H9 (cell line): Measurements from ENCODE around the gene GFPT2. TPM values are rescaled to one million over a fixed set of nuclear protein-coding genes. Genes with fewer than 3 reads are reported as not detected.

Experiments
- DNase-seq: peaks from one replicate; pipeline ENCODE4 v3.0.0-alpha.2; 2017
- H2AFZ ChIP-seq: one replicate; pipeline ENCODE4 v1.6.1; 2013; ENCODE audit warnings: mild to moderate bottlenecking, low read length, control low read depth, moderate library complexity
- H2AK5ac ChIP-seq: 2 replicates; pipeline ENCODE4 v1.6.1; 2013; ENCODE audit warnings: low read length, control low read depth, mixed read lengths; ENCODE audit not compliant: insufficient read length
- H2BK120ac ChIP-seq: one replicate; pipeline ENCODE4 v1.6.1; 2013; ENCODE audit warnings: low read depth, mild to moderate bottlenecking, low read length, control low read depth, inconsistent platforms; ENCODE audit not compliant: poor library complexity, severe bottlenecking
- H2BK12ac ChIP-seq: 2 replicates; pipeline ENCODE4 v1.6.1; 2013; ENCODE audit warnings: low read length, control low read depth, mixed read lengths, low read depth; ENCODE audit not compliant: insufficient read length
- H2BK15ac ChIP-seq: 2 replicates; pipeline ENCODE4 v1.6.1; 2013; ENCODE audit warnings: low read depth, low read length, control low read depth
- H2BK20ac ChIP-seq: one replicate; pipeline ENCODE4 v1.6.1; 2013; ENCODE audit warnings: low read depth, mild to moderate bottlenecking, low read length, control low read depth, inconsistent platforms; ENCODE audit not compliant: poor library complexity, severe bottlenecking
- H2BK5ac ChIP-seq: 2 replicates; pipeline ENCODE4 v1.6.1; 2013; ENCODE audit warnings: low read length, control low read depth, mixed read lengths; ENCODE audit not compliant: insufficient read length
- H3K14ac ChIP-seq: 2 replicates; pipeline ENCODE4 v1.6.1; 2013; ENCODE audit warnings: low read length, control low read depth; ENCODE audit not compliant: insufficient read depth
- H3K18ac ChIP-seq: 2 replicates; pipeline ENCODE4 v1.6.1; 2013; ENCODE audit warnings: low read depth, mild to moderate bottlenecking, mixed read lengths, low read length, control low read depth; ENCODE audit not compliant: insufficient read length
- H3K23ac ChIP-seq: 2 replicates; pipeline ENCODE4 v1.6.1; 2013; ENCODE audit warnings: low read length, control low read depth, mixed read lengths, low read depth; ENCODE audit not compliant: insufficient read length
- H3K23me2 ChIP-seq: 2 replicates; pipeline ENCODE4 v1.6.1; 2013; ENCODE audit warnings: low read depth, mild to moderate bottlenecking, mixed read lengths, low read length, control low read depth; ENCODE audit not compliant: insufficient read length, poor library complexity, severe bottlenecking
- H3K27ac ChIP-seq: 2 replicates; pipeline ENCODE4 v1.5.1; 2013; ENCODE audit warnings: low read length, control low read depth, mixed read lengths, low read depth; ENCODE audit not compliant: insufficient read length
- H3K27me3 ChIP-seq: 2 replicates; pipeline ENCODE4 v1.6.1; 2013; ENCODE audit warnings: low read length, control low read depth, inconsistent platforms; ENCODE audit not compliant: insufficient read depth
- H3K4ac ChIP-seq: 2 replicates; pipeline ENCODE4 v1.6.1; 2013; ENCODE audit warnings: low read depth, mild to moderate bottlenecking, control low read depth, inconsistent platforms, low read length, moderate library complexity
- H3K4me1 ChIP-seq: 2 replicates; pipeline ENCODE4 v1.6.1; 2013; ENCODE audit warnings: low read length, control low read depth, inconsistent platforms; ENCODE audit not compliant: insufficient read depth
- H3K4me2 ChIP-seq: 2 replicates; pipeline ENCODE4 v1.6.1; 2013; ENCODE audit warnings: low read length, control low read depth, mixed read lengths; ENCODE audit not compliant: insufficient read length, insufficient read depth
- H3K56ac ChIP-seq: 2 replicates; pipeline ENCODE4 v1.6.1; 2013; ENCODE audit warnings: low read depth, mild to moderate bottlenecking, mixed read lengths, low read length, control low read depth; ENCODE audit not compliant: insufficient read length
- H3K79me1 ChIP-seq: 2 replicates; pipeline ENCODE4 v1.6.1; 2013; ENCODE audit warnings: low read depth, mild to moderate bottlenecking, moderate library complexity, low read length, control low read depth, inconsistent platforms; ENCODE audit not compliant: insufficient read depth, poor library complexity, severe bottlenecking
- H3K79me2 ChIP-seq: 2 replicates; pipeline ENCODE4 v1.6.1; 2013; ENCODE audit warnings: low read length, control low read depth, inconsistent platforms; ENCODE audit not compliant: insufficient read depth
- H3K9ac ChIP-seq: 2 replicates; pipeline ENCODE4 v1.6.1; 2013; ENCODE audit warnings: low read length, control low read depth, mixed read lengths; ENCODE audit not compliant: insufficient read length; ENCODE audit errors: extremely low read depth
- H3K9me3 ChIP-seq: one replicate; pipeline ENCODE4 v1.6.1; 2013; ENCODE audit warnings: low read depth, low read length, inconsistent platforms; ENCODE audit not compliant: control insufficient read depth
- H3T11ph ChIP-seq: one replicate; pipeline ENCODE4 v1.6.1; 2013; ENCODE audit warnings: mild to moderate bottlenecking, low read length, control low read depth, inconsistent platforms
- H4K20me1 ChIP-seq: one replicate; pipeline ENCODE4 v1.6.1; 2013; ENCODE audit not compliant: control insufficient read depth, insufficient read length, insufficient read depth
- H4K5ac ChIP-seq: 2 replicates; pipeline ENCODE4 v1.6.1; 2013; ENCODE audit warnings: low read depth, mild to moderate bottlenecking, mixed read lengths, low read length, control low read depth; ENCODE audit not compliant: insufficient read length
- H4K8ac ChIP-seq: replicated peaks from 2 replicates; pipeline ENCODE4 v1.6.1; 2013; ENCODE audit warnings: low read length, control low read depth, mixed read lengths, low read depth; ENCODE audit not compliant: insufficient read length
- H4K91ac ChIP-seq: 2 replicates; pipeline ENCODE4 v1.6.1; 2013; ENCODE audit warnings: low read depth, mild to moderate bottlenecking, moderate library complexity, mixed read lengths, low read length, control low read depth; ENCODE audit not compliant: insufficient read length
- H3K27ac Mint-ChIP-seq, 3 experiments: 2 replicates in 2 of 3; 3 replicates in 1 of 3; pipeline ENCODE4 v1.8.0; 2020 to 2021; ENCODE audit warnings: mixed read lengths in 3 of 3, mild to moderate bottlenecking in 1 of 3, moderate library complexity in 1 of 3
- H3K27me3 Mint-ChIP-seq: 2 replicates; pipeline ENCODE4 v1.8.0; 2021; ENCODE audit warnings: low read depth, mild to moderate bottlenecking, moderate library complexity, mixed read lengths
- H3K36me3 Mint-ChIP-seq, 3 experiments: 2 replicates in 2 of 3; 3 replicates in 1 of 3; pipeline ENCODE4 v1.8.0; 2020 to 2021; ENCODE audit warnings: low read depth in 3 of 3, mixed read lengths in 3 of 3; ENCODE audit not compliant: insufficient read depth in 1 of 3
- H3K4me1 Mint-ChIP-seq, 2 experiments: 2 replicates each; pipeline ENCODE4 v1.8.0; 2020; ENCODE audit warnings: mixed read lengths in 2 of 2
- H3K4me3 Mint-ChIP-seq, 2 experiments: 2 replicates in 1 of 2; 3 replicates in 1 of 2; pipeline ENCODE4 v1.8.0; 2020 to 2021; ENCODE audit warnings: mild to moderate bottlenecking in 2 of 2, mixed read lengths in 2 of 2, moderate library complexity in 1 of 2
- H3K9me3 Mint-ChIP-seq, 2 experiments: 2 replicates in 1 of 2; 3 replicates in 1 of 2; pipeline ENCODE4 v1.8.0; 2020; ENCODE audit warnings: mild to moderate bottlenecking in 2 of 2, mixed read lengths in 2 of 2, moderate library complexity in 1 of 2
- WGBS: extraction: QIAGEN DNeasy Blood & Tissue Kit; methylation state at CpG from one replicate; pipeline ENCODE4 v1.1.7; 2013; ENCODE audit warnings: missing lambda C conversion rate, low lambda C conversion rate, mixed read lengths; ENCODE audit not compliant: insufficient read length; ENCODE audit errors: extremely low coverage; 5-methylcytosine and 5-hydroxymethylcytosine counted together
- total RNA-seq: library from RNA; stranded (reverse); gene quantifications from 2 replicates; pipeline ENCODE4 v1.2.1, GENCODE V29; 2021
- TF ChIP-seq, protein P1 (sequence below): fragments of 200-600 bp; sonication (generic); conservative IDR thresholded peaks from 3 replicates; pipeline ENCODE4 v1.8.0; 2021; ENCODE audit warnings: antibody characterized with exemption, mild to moderate bottlenecking

The GFPT2 gene
- total RNA-seq, 1 experiment from 2014 or later = 89.8 TPM

- Histone ChIP-seq H3K18ac (no peak overlapping the region), H3K23me2 (no peaks in the 10 kb centered on the region), H2BK12ac (no peak overlapping the region), H2BK15ac (no peak overlapping the region), H4K5ac (no peak overlapping the region), H4K20me1 (no peaks in the 10 kb centered on the region), H4K91ac (no peak overlapping the region), H3K14ac (no peak overlapping the region), H3K56ac (no peak overlapping the region), H3K4me1 (no peaks in the 10 kb centered on the region), H2BK20ac (no peak overlapping the region), H2AK5ac (no peak overlapping the region), H3K4ac (no peak overlapping the region), H3K27ac (no peak overlapping the region), H3K79me2 (no peaks in the 10 kb centered on the region), H2BK5ac (no peak overlapping the region), H2AFZ (no peak overlapping the region), H3K27me3 (no peaks in the 10 kb centered on the region), H3K9me3 (no peaks in the 10 kb centered on the region), H3K79me1 (no peaks in the 10 kb centered on the region), H4K8ac (no peak overlapping the region), H3K9ac (no peak overlapping the region), H3K23ac (no peak overlapping the region), H2BK120ac (no peak overlapping the region), H3T11ph (no peak overlapping the region), H3K4me2 (no peak overlapping the region)
- Mint-ChIP-seq H3K27me3 (no peaks in the 10 kb centered on the region), H3K36me3 (peaks cover 48 to 72% (median 56%) of the 10 kb centered on the region in 3 experiments), H3K27ac (peak overlapping the region in 2 of 3 experiments; percentile 44 to 47; a peak in 2 of 7 replicates), H3K4me1 (peaks cover 0 to 4% of the 10 kb centered on the region in 2 experiments; a peak in 1 of 4 replicates), H3K4me3 (no peak overlapping the region), H3K9me3 (no peaks in the 10 kb centered on the region)
- no CpG with 5 or more reads among the region's 11 CpGs for WGBS
- TF ChIP-seq, protein P1, sequence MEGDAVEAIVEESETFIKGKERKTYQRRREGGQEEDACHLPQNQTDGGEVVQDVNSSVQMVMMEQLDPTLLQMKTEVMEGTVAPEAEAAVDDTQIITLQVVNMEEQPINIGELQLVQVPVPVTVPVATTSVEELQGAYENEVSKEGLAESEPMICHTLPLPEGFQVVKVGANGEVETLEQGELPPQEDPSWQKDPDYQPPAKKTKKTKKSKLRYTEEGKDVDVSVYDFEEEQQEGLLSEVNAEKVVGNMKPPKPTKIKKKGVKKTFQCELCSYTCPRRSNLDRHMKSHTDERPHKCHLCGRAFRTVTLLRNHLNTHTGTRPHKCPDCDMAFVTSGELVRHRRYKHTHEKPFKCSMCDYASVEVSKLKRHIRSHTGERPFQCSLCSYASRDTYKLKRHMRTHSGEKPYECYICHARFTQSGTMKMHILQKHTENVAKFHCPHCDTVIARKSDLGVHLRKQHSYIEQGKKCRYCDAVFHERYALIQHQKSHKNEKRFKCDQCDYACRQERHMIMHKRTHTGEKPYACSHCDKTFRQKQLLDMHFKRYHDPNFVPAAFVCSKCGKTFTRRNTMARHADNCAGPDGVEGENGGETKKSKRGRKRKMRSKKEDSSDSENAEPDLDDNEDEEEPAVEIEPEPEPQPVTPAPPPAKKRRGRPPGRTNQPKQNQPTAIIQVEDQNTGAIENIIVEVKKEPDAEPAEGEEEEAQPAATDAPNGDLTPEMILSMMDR = no peak
- no peak for DNase-seq
These were observed 41.9 kb downstream of the GFPT2 start for GRCh38 chr5:180311216-180311615.
